Prostate gland (tissue), 2 donors: ENCODE measurements around the gene SPIRE2. TPM values are rescaled to one million over a fixed set of nuclear protein-coding genes. Genes with fewer than 3 reads are reported as not detected.
"Not testable (repeated sequence)": the region's sequence is repeated elsewhere in the genome, so short reads cannot be mapped to it uniquely, and the experiment has no call there.

Source experiments
- DNase-seq: peaks from one replicate; pipeline ENCODE4 v3.0.0-alpha.2; 2019; ENCODE audit warnings: low spot score
- H3K27ac ChIP-seq, 2 donors: fragments of 200-600 bp; sonication (generic); 2 replicates each; pipeline ENCODE4 v1.5.1; 2017 to 2019
- H3K27me3 ChIP-seq: fragments of 200-600 bp; sonication (generic); replicated peaks from 2 replicates; pipeline ENCODE4 v1.5.1; 2019; ENCODE audit not compliant: insufficient read depth
- H3K36me3 ChIP-seq, 2 donors: fragments of 200-600 bp; sonication (generic); 1 replicate in 1 of 2; 2 replicates in 1 of 2; pipeline versions ENCODE4 v1.5.1 to v1.8.1; 2017 to 2019
- H3K4me1 ChIP-seq: fragments of 200-600 bp; sonication (generic); replicated peaks from 2 replicates; pipeline ENCODE4 v1.5.1; 2019
- H3K4me3 ChIP-seq, 2 donors: fragments of 200-600 bp; sonication (generic); 2 replicates each; pipeline ENCODE4 v1.5.1; 2017 to 2019
- H3K9me3 ChIP-seq: fragments of 200-600 bp; sonication (generic); 2 replicates; pipeline ENCODE4 v1.5.1; 2017
- CTCF ChIP-seq, 4 experiments: fragments of 200-600 bp in 2 of 4; fragments of 450-650 bp in 2 of 4; sonication (generic) in 2 of 4; IDR thresholded peaks; 1 replicate in 3 of 4; 2 replicates in 1 of 4; pipeline ENCODE4 v1.5.1; 2016 to 2019; ENCODE audit warnings: antibody characterized with exemption in 4 of 4, mild to moderate bottlenecking in 2 of 4, moderate library complexity in 2 of 4
- POLR2A ChIP-seq: fragments of 450-650 bp; IDR thresholded peaks from one replicate; pipeline ENCODE4 v1.6.1; 2016; ENCODE audit warnings: antibody characterized with exemption, mild to moderate bottlenecking
- POLR2AphosphoS5 ChIP-seq: sonication (generic); formaldehyde crosslinking; IDR thresholded peaks from one replicate; pipeline ENCODE4 v1.6.1; 2017; ENCODE audit warnings: antibody characterized with exemption
- WGBS: methylation state at CpG from one replicate; pipeline ENCODE4 v1.1.5; 2018; 5-methylcytosine and 5-hydroxymethylcytosine counted together
- intact Hi-C: fragments of 100-400 bp; cut with DNase I; formaldehyde crosslinking; loops from one replicate; pipeline ENCODE4 v1.14.2; 2022
- total RNA-seq, 2 donors: library from RNA; depleted of rRNA; stranded (reverse); fragments of >200 nt; gene quantifications; one replicate each; pipeline ENCODE4 v1.1.0, GENCODE V29; 2016

Gene SPIRE2
- total RNA-seq, 2 donors from 2014 or later: 13.7 to 15.5 TPM

- H3K36me3 ChIP-seq: no peaks in the 10 kb centered on the region
- no peak overlapping the region for H3K27ac ChIP-seq
- intact Hi-C loops: no loop called here
- no peaks in the 10 kb centered on the region for H3K9me3 ChIP-seq
- no peak for DNase-seq
- no peak overlapping the region for H3K4me3 ChIP-seq
- 91% methylated on average over 4 of the region's 4 CpGs for WGBS
- H3K27me3 ChIP-seq: no peaks in the 10 kb centered on the region
- H3K4me1 ChIP-seq: no peaks in the 10 kb centered on the region
- no peak for TF ChIP-seq POLR2A
- TF ChIP-seq CTCF (IDR thresholded peaks at IDR 0.05): no peak
- no peak for TF ChIP-seq POLR2AphosphoS5
Observed at GRCh38 chr16:89808475-89808874, 19.8 kb upstream of the SPIRE2 start.

- DNase-seq: no peak
- Histone ChIP-seq H3K27ac (no peak overlapping the region), H3K27me3 (no peaks in the 10 kb centered on the region), H3K36me3 (no peaks in the 10 kb centered on the region), H3K4me3 (no peak overlapping the region), H3K4me1 (no peaks in the 10 kb centered on the region), H3K9me3 (no peaks in the 10 kb centered on the region)
- TF ChIP-seq POLR2A (no peak), POLR2AphosphoS5 (no peak), CTCF (IDR thresholded peaks at IDR 0.05) (no peak)
- WGBS: 84% methylated on average over 2 of the region's 2 CpGs
- intact Hi-C loops: no loop called here
Observed at GRCh38 chr16:89811321-89811720, 17.0 kb upstream of the SPIRE2 start.

- TF ChIP-seq CTCF (IDR thresholded peaks at IDR 0.05) (no peak), POLR2AphosphoS5 (no peak), POLR2A (no peak)
- H3K4me3 ChIP-seq: peak overlapping the region; percentile 66
- no peaks in the 10 kb centered on the region for H3K27me3 ChIP-seq
- H3K36me3 ChIP-seq: no peaks in the 10 kb centered on the region
- DNase-seq: no peak
- no peaks in the 10 kb centered on the region for H3K9me3 ChIP-seq
- no peaks in the 10 kb centered on the region for H3K4me1 ChIP-seq
- H3K27ac ChIP-seq: no peak overlapping the region
- 10% methylated on average over 64 of the region's 65 CpGs for WGBS
- intact Hi-C loops: no loop called here
Observed at GRCh38 chr16:89815639-89816348, 12.5 kb upstream of the SPIRE2 start.

GRCh38 chr16:89818851-89819403, 9.3 kb upstream of the SPIRE2 start:
- H3K4me3 ChIP-seq, H3K27me3 ChIP-seq, DNase-seq, H3K4me1 ChIP-seq, H3K9me3 ChIP-seq, H3K36me3 ChIP-seq, intact Hi-C loops, H3K27ac ChIP-seq: not testable (repeated sequence)
- 87% methylated on average over 14 of the region's 14 CpGs for WGBS

- H3K9me3 ChIP-seq, H3K36me3 ChIP-seq, intact Hi-C loops, H3K4me3 ChIP-seq, H3K4me1 ChIP-seq, DNase-seq, H3K27ac ChIP-seq, H3K27me3 ChIP-seq: not testable (repeated sequence)
- 96% methylated on average over 8 of the region's 8 CpGs for WGBS
Observed at GRCh38 chr16:89819448-89819847, 8.8 kb upstream of the SPIRE2 start.
